Aorta (tissue), 5 donors: ENCODE measurements around the gene TRIM54. TPM values are rescaled to one million over a fixed set of nuclear protein-coding genes. Genes with fewer than 3 reads are reported as not detected.

Experiments
- ATAC-seq: fragments of 200-7000 bp; cut with Tn5 transposase; one replicate; pipeline ENCODE4 v1.9.1; 2022; ENCODE audit warnings: moderate library complexity; ENCODE audit not compliant: low FRiP score
- DNase-seq, 2 donors: peaks; one replicate each; pipeline ENCODE4 v3.0.0-alpha.2; 2020
- H3K27ac ChIP-seq, 2 donors: one replicate each; pipeline ENCODE4 v1.5.1; 2013; ENCODE audit warnings: low read length in 2 of 2, mild to moderate bottlenecking in 2 of 2, moderate library complexity in 2 of 2, control low read depth in 1 of 2, inconsistent platforms in 1 of 2, low read depth in 1 of 2
- H3K27me3 ChIP-seq, 2 donors: one replicate each; pipeline ENCODE4 v1.6.1; 2013; ENCODE audit warnings: control low read depth in 1 of 2, low read length in 1 of 2, mild to moderate bottlenecking in 1 of 2, moderate library complexity in 1 of 2; ENCODE audit not compliant: insufficient read depth in 2 of 2, control insufficient read depth in 1 of 2
- H3K36me3 ChIP-seq, 2 donors: one replicate each; pipeline ENCODE4 v1.6.1; 2013; ENCODE audit warnings: control low read depth in 1 of 2, low read length in 1 of 2, mild to moderate bottlenecking in 1 of 2; ENCODE audit not compliant: insufficient read depth in 2 of 2, control insufficient read depth in 1 of 2
- H3K4me1 ChIP-seq, 2 donors: one replicate each; pipeline ENCODE4 v1.6.1; 2013; ENCODE audit warnings: low read length in 2 of 2, control low read depth in 1 of 2, mild to moderate bottlenecking in 1 of 2, moderate library complexity in 1 of 2; ENCODE audit not compliant: insufficient read depth in 2 of 2, control insufficient read depth in 1 of 2
- H3K4me3 ChIP-seq, 2 donors: one replicate each; pipeline ENCODE4 v1.5.1; 2013; ENCODE audit warnings: low read length in 2 of 2, control low read depth in 1 of 2, mild to moderate bottlenecking in 1 of 2
- H3K9me3 ChIP-seq: one replicate; pipeline ENCODE4 v1.6.1; 2013; ENCODE audit warnings: mild to moderate bottlenecking, low read length; ENCODE audit not compliant: control insufficient read depth
- WGBS, 2 donors: extraction: QIAGEN DNeasy Blood & Tissue Kit; methylation state at CpG; one replicate each; pipeline ENCODE4 v1.1.7; 2013; 5-methylcytosine and 5-hydroxymethylcytosine counted together
- intact Hi-C, 2 donors: fragments of 100-400 bp; cut with DNase I; formaldehyde crosslinking; loops; one replicate each; pipeline versions ENCODE4 v1.14.2 to v1.15.0; 2022
- long read RNA-seq, 2 donors: library from polyadenylated mRNA; unstranded; transcript quantifications; one replicate each; pipeline ENCODE4 v2.0.0, GENCODE V29; 2020 to 2021
- polyA plus RNA-seq, 2 donors: library from polyadenylated mRNA; stranded (reverse); fragments of 200-250 nt; gene quantifications; one replicate each; pipeline ENCODE4 v1.2.3, GENCODE V29; 2013
- total RNA-seq, 2 donors: library from RNA; stranded (reverse); fragmentation: NEBNext Ultra II Directional; extraction: Animal tissue kit (Norgen Biotek cat#: 25700); gene quantifications; one replicate each; pipeline ENCODE4 v1.2.1, GENCODE V29; 2021
- donor health status: healthy with polysubstance abuse.
- donor health status: Bipolar disorder and iron deficiency.
- donor health status: DM: no; HTN: no; CAD: no.
- donor health status: DM: no; HTN: no; CAD: no.
- donor health status: DM: yes; HTN: yes; CAD: no.

The TRIM54 gene, protein sequence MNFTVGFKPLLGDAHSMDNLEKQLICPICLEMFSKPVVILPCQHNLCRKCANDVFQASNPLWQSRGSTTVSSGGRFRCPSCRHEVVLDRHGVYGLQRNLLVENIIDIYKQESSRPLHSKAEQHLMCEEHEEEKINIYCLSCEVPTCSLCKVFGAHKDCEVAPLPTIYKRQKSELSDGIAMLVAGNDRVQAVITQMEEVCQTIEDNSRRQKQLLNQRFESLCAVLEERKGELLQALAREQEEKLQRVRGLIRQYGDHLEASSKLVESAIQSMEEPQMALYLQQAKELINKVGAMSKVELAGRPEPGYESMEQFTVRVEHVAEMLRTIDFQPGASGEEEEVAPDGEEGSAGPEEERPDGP
- under 1 TPM; 0.18 to 0.39 TPM for total RNA-seq
- polyA plus RNA-seq = 1 to 10 TPM; 1.4 to 5.0 TPM
- long read RNA-seq, donor 1 = 0 reads
- long read RNA-seq, donor 2 = 0 reads

DNA sequence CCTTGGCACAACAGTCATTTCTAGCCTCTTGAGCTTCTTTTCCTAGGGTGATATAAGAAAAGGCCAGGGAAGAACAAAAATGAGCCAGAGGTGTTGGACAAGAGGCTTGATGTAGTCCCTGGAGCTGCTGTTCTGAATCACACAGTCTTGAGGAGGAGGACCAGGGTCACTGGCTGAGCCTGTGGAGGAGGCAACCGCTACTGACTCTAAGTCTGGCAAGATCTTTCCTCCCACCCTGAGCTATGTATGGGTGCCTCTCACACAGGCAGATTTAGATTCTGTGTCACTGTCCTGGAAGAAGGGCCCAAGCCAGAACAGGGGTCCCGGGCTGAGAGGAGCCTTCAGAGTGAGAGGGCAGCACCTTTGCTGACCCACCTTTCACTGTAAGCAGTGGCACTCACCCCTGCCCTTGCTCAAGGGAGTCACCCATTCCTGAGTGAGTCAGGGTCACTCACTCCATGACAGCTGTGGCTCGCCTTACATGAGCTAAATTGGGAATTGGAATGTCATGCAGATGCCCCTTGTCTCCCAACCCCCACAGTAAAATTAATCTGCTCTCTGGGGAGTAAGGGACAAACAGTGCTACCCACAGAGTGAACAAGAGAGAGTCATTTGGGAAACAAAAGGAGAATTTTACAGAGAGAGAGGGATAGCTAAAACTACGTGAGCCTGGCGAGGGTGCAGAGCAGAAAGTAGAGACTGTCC is at the start of gene TRIM54:
Gene TRIM54 (plus strand): TSS at position 575 of the 705 bp plus-strand sequence. CDS start 303 bp downstream, outside the sequence.
- Histone ChIP-seq H3K27ac (no peak within 1 kb of the TSS), H3K36me3 (no peaks in the 10 kb centered on the region), H3K9me3 (no peaks in the 10 kb centered on the region), H3K4me3 (no peak within 1 kb of the TSS), H3K4me1 (no peaks in the 10 kb centered on the region), H3K27me3 (no peaks in the 10 kb centered on the region)
- WGBS, 2 donors = 63% methylated on average over 5 of the region's 5 CpGs
- DNase-seq (no peak), ATAC-seq (peak; percentile 26)
- intact Hi-C loops = loop anchor here (2.0 to 10.0 kb wide), 5 partner anchors 110 to 320 kb away; no protein-coding TSS in a partner anchor

DNA sequence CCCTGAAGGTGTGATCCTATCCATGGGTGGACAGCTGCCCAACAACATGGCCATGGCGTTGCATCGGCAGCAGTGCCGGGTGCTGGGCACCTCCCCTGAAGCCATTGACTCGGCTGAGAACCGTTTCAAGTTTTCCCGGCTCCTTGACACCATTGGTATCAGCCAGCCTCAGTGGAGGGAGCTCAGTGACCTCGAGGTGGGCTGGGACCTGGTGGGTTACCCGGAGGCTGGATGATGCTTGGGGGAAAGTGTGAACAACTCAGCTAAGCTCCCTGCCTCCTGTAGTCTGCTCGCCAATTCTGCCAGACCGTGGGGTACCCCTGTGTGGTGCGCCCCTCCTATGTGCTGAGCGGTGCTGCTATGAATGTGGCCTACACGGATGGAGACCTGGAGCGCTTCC is 48.9 kb upstream of the TRIM54 start:
- intact Hi-C loops = no loop called here
- DNase-seq = peak in 1 of 2 donors; percentile 65
- WGBS, 2 donors = 93 to 95% methylated on average over 14 of the region's 14 CpGs
- H3K27me3 ChIP-seq = no peaks in the 10 kb centered on the region
- no peak overlapping the region for H3K4me3 ChIP-seq
- no peak overlapping the region for H3K27ac ChIP-seq
- peaks cover 3 to 22% of the 10 kb centered on the region in 2 donors for H3K36me3 ChIP-seq
- no peaks in the 10 kb centered on the region for H3K4me1 ChIP-seq
- H3K9me3 ChIP-seq = no peaks in the 10 kb centered on the region
- no peak for ATAC-seq

DNA sequence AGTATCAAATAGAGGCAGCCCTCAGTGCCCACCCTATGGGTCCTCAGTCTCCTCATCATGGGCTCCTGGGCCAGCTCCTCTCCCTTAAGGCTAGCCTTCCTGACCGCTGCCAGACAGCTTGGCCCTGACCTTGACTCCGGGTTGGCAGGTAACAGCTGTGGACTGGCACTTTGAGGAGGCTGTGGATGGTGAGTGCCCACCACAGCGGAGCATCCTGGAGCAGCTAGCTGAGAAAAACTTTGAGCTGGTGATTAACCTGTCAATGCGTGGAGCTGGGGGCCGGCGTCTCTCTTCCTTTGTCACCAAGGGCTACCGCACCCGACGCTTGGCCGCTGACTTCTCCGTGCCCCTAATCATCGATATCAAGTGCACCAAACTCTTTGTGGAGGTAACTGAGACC is 46.1 kb upstream of the TRIM54 start:
- Histone ChIP-seq H3K9me3 (no peaks in the 10 kb centered on the region), H3K4me3 (no peak overlapping the region), H3K27me3 (no peaks in the 10 kb centered on the region), H3K4me1 (no peaks in the 10 kb centered on the region), H3K27ac (no peak overlapping the region), H3K36me3 (peaks cover 3 to 26% of the 10 kb centered on the region in 2 donors)
- WGBS, 2 donors = 94 to 96% methylated on average over 12 of the region's 12 CpGs
- intact Hi-C loops = no loop called here
- no peak for ATAC-seq
- DNase-seq = peak in 1 of 2 donors; percentile 17

DNA sequence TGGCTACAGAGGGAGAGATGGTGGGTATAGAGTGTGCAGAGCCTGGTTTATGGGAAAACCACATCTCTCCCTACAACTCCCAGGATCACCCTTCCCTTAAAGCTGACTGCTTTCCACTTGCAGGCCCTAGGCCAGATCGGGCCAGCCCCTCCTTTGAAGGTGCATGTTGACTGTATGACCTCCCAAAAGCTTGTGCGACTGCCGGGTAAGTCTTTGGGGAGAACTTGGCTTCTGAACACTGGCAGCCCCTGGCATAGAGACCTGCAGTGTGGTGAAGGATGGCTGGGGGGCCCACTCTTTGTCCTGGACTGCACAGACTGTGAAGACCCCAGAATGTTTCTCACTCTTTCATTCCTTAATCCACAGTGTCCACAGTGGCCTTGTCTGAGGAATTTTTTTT is 45.6 kb upstream of the TRIM54 start:
- 81 to 88% methylated on average over 3 of the region's 3 CpGs for WGBS, 2 donors
- Histone ChIP-seq H3K27ac (no peak overlapping the region), H3K36me3 (peaks cover 3 to 24% of the 10 kb centered on the region in 2 donors), H3K9me3 (no peaks in the 10 kb centered on the region), H3K4me3 (no peak overlapping the region), H3K4me1 (no peaks in the 10 kb centered on the region), H3K27me3 (no peaks in the 10 kb centered on the region)
- intact Hi-C loops = no loop called here
- no peak for ATAC-seq
- peak in 1 of 2 donors; percentile 21 for DNase-seq

DNA sequence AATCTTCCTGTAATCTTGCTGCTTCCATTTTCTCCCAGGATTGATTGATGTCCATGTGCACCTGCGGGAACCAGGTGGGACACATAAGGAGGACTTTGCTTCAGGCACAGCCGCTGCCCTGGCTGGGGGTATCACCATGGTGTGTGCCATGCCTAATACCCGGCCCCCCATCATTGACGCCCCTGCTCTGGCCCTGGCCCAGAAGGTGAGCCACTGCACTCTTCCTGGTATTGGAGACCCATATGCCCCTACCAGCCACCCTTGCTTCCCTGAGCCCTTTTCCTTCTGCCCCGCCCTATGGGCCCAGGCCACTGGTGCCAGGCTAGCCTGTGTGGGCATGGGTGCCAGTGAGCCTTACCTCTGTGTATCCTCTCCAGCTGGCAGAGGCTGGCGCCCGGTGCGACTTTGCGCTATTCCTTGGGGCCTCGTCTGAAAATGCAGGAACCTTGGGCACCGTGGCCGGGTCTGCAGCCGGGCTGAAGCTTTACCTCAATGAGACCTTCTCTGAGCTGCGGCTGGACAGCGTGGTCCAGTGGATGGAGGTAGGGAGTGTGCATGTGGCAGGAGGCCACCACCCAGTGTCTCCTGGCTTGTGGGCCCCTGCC is 44.8 kb upstream of the TRIM54 start:
- Histone ChIP-seq H3K4me1 (no peaks in the 10 kb centered on the region), H3K9me3 (no peaks in the 10 kb centered on the region), H3K27me3 (no peaks in the 10 kb centered on the region), H3K27ac (no peak overlapping the region), H3K36me3 (peaks cover 3 to 17% of the 10 kb centered on the region in 2 donors), H3K4me3 (no peak overlapping the region)
- intact Hi-C loops = no loop called here
- 94 to 95% methylated on average over 15 of the region's 15 CpGs for WGBS, 2 donors
- peak in 1 of 2 donors; percentile 25 for DNase-seq
- no peak for ATAC-seq

DNA sequence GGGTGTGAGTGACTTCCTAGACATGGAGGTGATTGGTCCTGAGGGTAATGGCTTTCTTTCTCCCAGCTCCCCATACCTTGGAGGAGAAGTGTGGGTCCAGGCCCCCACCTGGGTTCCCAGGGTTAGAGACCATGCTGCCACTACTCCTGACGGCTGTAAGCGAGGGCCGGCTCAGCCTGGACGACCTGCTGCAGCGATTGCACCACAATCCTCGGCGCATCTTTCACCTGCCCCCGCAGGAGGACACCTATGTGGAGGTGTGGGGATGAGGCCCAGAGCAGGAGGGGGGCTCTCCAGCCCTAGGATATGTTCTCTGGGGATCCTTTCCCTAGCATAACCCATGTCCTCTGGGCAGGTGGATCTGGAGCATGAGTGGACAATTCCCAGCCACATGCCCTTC is 43.3 kb upstream of the TRIM54 start:
- ATAC-seq = no peak

DNA sequence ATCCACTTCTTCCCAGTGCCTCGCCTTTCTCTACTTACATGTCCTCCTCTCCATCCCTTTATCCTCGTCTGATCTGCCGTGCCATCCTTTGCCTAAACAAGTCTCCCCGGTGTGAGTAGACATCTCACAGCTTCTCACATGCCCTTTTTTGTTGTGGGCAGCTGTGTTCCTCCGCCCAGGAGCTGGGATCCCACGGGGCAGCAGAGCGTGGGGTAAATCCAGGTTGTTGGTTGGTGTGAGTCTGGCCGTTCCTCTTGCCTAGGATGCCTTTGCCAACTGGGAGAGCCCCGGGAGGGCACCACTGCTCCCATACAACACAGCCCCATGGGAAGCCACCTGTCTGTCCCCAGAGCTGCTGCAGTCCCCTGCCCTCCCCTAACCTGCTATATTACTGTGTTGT is 41.8 kb upstream of the TRIM54 start:
- 87 to 91% methylated on average over 9 of the region's 9 CpGs for WGBS, 2 donors
- no peak overlapping the region for H3K4me3 ChIP-seq
- H3K9me3 ChIP-seq = no peaks in the 10 kb centered on the region
- no peak overlapping the region for H3K27ac ChIP-seq
- no peaks in the 10 kb centered on the region for H3K4me1 ChIP-seq
- no peaks in the 10 kb centered on the region for H3K27me3 ChIP-seq
- DNase-seq (peak in 1 of 2 donors; percentile 16), ATAC-seq (no peak)
- intact Hi-C loops = no loop called here
- H3K36me3 ChIP-seq = peaks cover 0 to 13% of the 10 kb centered on the region in 2 donors

More for the DNA sequence above, 43.3 kb upstream of the TRIM54 start:
- 96 to 97% methylated on average over 8 of the region's 8 CpGs for WGBS, 2 donors
- no peak overlapping the region for H3K4me3 ChIP-seq
- peak in 1 of 2 donors; percentile 29 for DNase-seq
- no peaks in the 10 kb centered on the region for H3K4me1 ChIP-seq
- intact Hi-C loops = no loop called here
- H3K27ac ChIP-seq = no peak overlapping the region
- H3K36me3 ChIP-seq = peaks cover 3 to 20% of the 10 kb centered on the region in 2 donors
- no peaks in the 10 kb centered on the region for H3K9me3 ChIP-seq
- H3K27me3 ChIP-seq = no peaks in the 10 kb centered on the region

DNA sequence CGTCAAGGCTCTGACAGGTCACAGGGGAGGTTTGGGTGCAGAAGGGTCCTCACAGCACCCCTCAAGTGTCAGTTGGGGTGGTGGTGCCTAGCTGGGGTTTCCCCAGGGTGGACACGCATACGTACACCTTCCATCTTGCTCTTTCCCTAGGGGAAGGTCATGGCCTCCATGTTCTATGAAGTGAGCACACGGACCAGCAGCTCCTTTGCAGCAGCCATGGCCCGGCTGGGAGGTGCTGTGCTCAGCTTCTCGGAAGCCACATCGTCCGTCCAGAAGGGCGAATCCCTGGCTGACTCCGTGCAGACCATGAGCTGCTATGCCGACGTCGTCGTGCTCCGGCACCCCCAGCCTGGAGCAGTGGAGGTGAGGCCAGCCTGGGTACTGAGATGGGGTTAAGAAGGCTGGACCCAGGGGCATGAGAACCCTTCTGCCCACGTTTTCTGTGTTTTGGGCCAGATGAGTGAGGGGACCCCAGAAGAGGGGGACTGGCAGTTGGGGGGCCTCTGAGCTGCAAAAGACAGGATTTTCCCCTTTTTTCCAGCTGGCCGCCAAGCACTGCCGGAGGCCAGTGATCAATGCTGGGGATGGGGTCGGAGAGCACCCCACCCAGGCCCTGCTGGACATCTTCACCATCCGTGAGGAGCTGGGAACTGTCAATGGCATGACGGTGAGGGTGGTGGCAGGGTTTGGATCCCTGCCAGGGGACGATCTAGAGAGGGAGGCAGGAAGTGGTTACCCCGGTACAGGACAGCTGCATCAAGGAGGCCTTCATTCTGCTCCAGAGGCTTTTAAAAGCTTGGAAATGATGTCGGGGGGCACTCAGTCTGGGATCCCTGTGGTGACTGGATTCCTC is 40.2 kb upstream of the TRIM54 start:
- Histone ChIP-seq H3K4me3 (no peak overlapping the region), H3K27ac (no peak overlapping the region), H3K36me3 (peaks cover 0 to 13% of the 10 kb centered on the region in 2 donors), H3K9me3 (no peaks in the 10 kb centered on the region), H3K27me3 (no peaks in the 10 kb centered on the region), H3K4me1 (no peaks in the 10 kb centered on the region)
- no peak for ATAC-seq
- no peak for DNase-seq
- intact Hi-C loops = no loop called here
- 86 to 87% methylated on average over 24 of the region's 24 CpGs for WGBS, 2 donors
